ENCODE measurements around the gene SH3BGRL. TPM values are rescaled to one million over a fixed set of nuclear protein-coding genes. Genes with fewer than 3 reads are reported as not detected.
"Not testable (repeated sequence)": the region's sequence is repeated elsewhere in the genome, so short reads cannot be mapped to it uniquely, and the experiment has no call there.

Gene SH3BGRL
- total RNA-seq, 1 experiment from 2014 or later: 26.4 TPM

DNA sequence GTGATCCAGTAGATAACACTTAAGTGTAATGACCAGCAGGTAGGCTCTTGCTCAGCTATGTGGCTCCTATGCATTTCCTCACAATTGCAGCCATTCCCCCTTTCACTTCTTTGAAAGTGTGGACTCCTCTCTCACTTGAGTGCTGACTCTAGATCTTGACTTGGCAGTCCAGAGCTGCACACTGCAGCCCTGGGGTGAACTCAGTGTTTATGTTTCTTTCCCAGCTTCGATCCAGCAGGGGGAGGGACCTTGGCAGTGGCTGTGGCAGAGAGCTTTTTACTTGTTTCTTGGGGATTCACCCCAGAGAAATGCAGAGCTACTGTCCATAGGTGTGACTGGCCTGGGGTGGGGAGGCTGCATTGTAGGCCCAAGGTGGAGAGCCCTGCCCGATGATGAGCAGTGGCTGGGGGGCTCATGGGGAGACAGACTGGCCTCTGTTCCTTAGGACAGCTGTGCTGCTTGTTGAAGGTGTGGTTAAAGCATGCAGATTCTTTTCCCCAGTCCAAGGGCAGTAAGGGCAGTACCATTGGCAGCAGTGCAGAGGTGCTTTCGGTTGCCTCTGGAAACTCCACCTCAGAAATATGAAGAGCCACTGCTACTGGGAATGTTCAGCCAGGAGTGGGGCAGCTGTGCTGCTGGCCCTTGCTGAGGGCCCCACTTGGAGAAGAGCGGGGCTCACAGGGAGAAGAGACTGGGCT is 134.7 kb downstream of the SH3BGRL start:
- no peak for ATAC-seq
- H3K27me3 ChIP-seq (ENCODE audit: low read length): no peaks in the 10 kb centered on the region

GRCh38 chrX:81337805-81338204 is 135.9 kb downstream of the SH3BGRL start:
- Histone ChIP-seq H3K27me3 (ENCODE audit: low read length) (no peaks in the 10 kb centered on the region), H3K4me3 (ENCODE audit: low read length) (no peak overlapping the region), H3K4me1 (ENCODE audit: insufficient read depth, low read length) (no peaks in the 10 kb centered on the region), H3F3A (ENCODE audit: low read length, unreplicated experiment) (no peaks in the 10 kb centered on the region), H3K9me3 (ENCODE audit: low read length) (no peaks in the 10 kb centered on the region), H2AFZ (ENCODE audit: low read length) (no peak overlapping the region), H3K27ac (ENCODE audit: low read length) (no peak overlapping the region), H3K9ac (ENCODE audit: low read length) (no peak overlapping the region), H3K79me2 (ENCODE audit: low read length) (no peaks in the 10 kb centered on the region), H4K20me1 (ENCODE audit: low read length) (no peaks in the 10 kb centered on the region), H3K9me2 (replicated peaks; ENCODE audit: low read length) (no peaks in the 10 kb centered on the region), H3K4me2 (ENCODE audit: low read length) (no peak overlapping the region), H3K36me3 (ENCODE audit: low read depth, low read length) (no peaks in the 10 kb centered on the region)
- ChIA-PET CTCF (no interaction called here), POLR2A (ENCODE audit: unreplicated experiment) (no interaction called here)
- no peak for ATAC-seq
- intact Hi-C loops (cut with micrococcal nuclease): no loop called here
- DNase-seq: no peak
- BruUV-seq (replicated peaks): no TSS peak
- no peak for TF ChIP-seq EZH2 (IDR thresholded peaks at IDR 0.05; ENCODE audit: low read length, unreplicated experiment)
- no peak for TF ChIP-seq CTCF (conservative IDR thresholded peaks at IDR 0.05; ENCODE audit: low read depth, low read length)
- no peak for TF ChIP-seq EZH2phosphoT487 (IDR thresholded peaks at IDR 0.05; ENCODE audit: borderline replicate concordance, low read length)

More for the DNA sequence above, 134.7 kb downstream of the SH3BGRL start:
- H3K4me3 ChIP-seq (ENCODE audit: low read length): no peak overlapping the region
- H3K9ac ChIP-seq (ENCODE audit: low read length): no peak overlapping the region
- no peaks in the 10 kb centered on the region for H4K20me1 ChIP-seq (ENCODE audit: low read length)
- TF ChIP-seq EZH2phosphoT487 (IDR thresholded peaks at IDR 0.05; ENCODE audit: borderline replicate concordance, low read length): no peak
- no peak for TF ChIP-seq CTCF (conservative IDR thresholded peaks at IDR 0.05; ENCODE audit: low read depth, low read length)
- TF ChIP-seq EZH2 (IDR thresholded peaks at IDR 0.05; ENCODE audit: low read length, unreplicated experiment): no peak
- no peaks in the 10 kb centered on the region for H3K36me3 ChIP-seq (ENCODE audit: low read depth, low read length)
- H2AFZ ChIP-seq (ENCODE audit: low read length): no peak overlapping the region
- POLR2A ChIA-PET (ENCODE audit: unreplicated experiment): no interaction called here
- CTCF ChIA-PET: no interaction called here
- H3K9me3 ChIP-seq (ENCODE audit: low read length): no peaks in the 10 kb centered on the region
- no peaks in the 10 kb centered on the region for H3K79me2 ChIP-seq (ENCODE audit: low read length)
- no peak overlapping the region for H3K27ac ChIP-seq (ENCODE audit: low read length)
- no peaks in the 10 kb centered on the region for H3K9me2 ChIP-seq (replicated peaks; ENCODE audit: low read length)
- intact Hi-C loops (cut with micrococcal nuclease): no loop called here
- no peak for DNase-seq
- no peaks in the 10 kb centered on the region for H3F3A ChIP-seq (ENCODE audit: low read length, unreplicated experiment)
- no peaks in the 10 kb centered on the region for H3K4me1 ChIP-seq (ENCODE audit: insufficient read depth, low read length)
- no peak overlapping the region for H3K4me2 ChIP-seq (ENCODE audit: low read length)
- BruUV-seq (replicated peaks): no TSS peak

- Histone ChIP-seq H3F3A (ENCODE audit: low read length, unreplicated experiment) (no peaks in the 10 kb centered on the region), H3K27ac (ENCODE audit: low read length) (no peak overlapping the region), H4K20me1 (ENCODE audit: low read length) (no peaks in the 10 kb centered on the region), H3K4me2 (ENCODE audit: low read length) (no peak overlapping the region), H3K9ac (ENCODE audit: low read length) (no peak overlapping the region), H3K79me2 (ENCODE audit: low read length) (no peaks in the 10 kb centered on the region), H3K9me2 (replicated peaks; ENCODE audit: low read length) (no peaks in the 10 kb centered on the region), H3K4me3 (ENCODE audit: low read length) (no peak overlapping the region), H3K36me3 (ENCODE audit: low read depth, low read length) (no peaks in the 10 kb centered on the region), H3K27me3 (ENCODE audit: low read length) (no peaks in the 10 kb centered on the region), H2AFZ (ENCODE audit: low read length) (no peak overlapping the region), H3K9me3 (ENCODE audit: low read length) (no peaks in the 10 kb centered on the region), H3K4me1 (ENCODE audit: insufficient read depth, low read length) (no peaks in the 10 kb centered on the region)
- no TSS peak for BruUV-seq (replicated peaks)
- ATAC-seq (no peak), DNase-seq (no peak)
- POLR2A ChIA-PET (ENCODE audit: unreplicated experiment): no interaction called here
- TF ChIP-seq EZH2 (IDR thresholded peaks at IDR 0.05; ENCODE audit: low read length, unreplicated experiment) (no peak), CTCF (conservative IDR thresholded peaks at IDR 0.05; ENCODE audit: low read depth, low read length) (no peak), EZH2phosphoT487 (IDR thresholded peaks at IDR 0.05; ENCODE audit: borderline replicate concordance, low read length) (no peak)
- intact Hi-C loops (cut with micrococcal nuclease): no loop called here
- CTCF ChIA-PET: no interaction called here
These were observed 137.0 kb downstream of the SH3BGRL start for GRCh38 chrX:81338924-81339323.

DNA sequence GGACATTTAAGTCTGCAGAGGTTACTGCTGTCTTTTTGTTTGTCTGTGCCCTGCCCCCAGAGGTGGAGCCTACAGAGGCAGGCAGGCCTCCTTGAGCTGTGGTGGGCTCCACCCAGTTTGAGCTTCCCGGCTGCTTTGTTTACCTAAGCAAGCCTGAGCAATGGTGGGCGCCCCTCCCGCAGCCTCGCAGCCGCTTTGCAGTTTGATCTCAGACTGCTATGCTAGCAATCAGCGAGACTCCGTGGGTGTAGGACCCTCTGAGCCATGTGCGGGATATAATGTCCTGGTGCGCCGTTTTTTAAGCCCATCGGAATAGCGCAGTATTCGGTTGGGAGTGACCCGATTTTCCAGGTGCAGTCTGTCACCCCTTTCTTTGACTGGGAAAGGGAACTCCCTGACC is 143.4 kb downstream of the SH3BGRL start:
- ATAC-seq: not testable (repeated sequence)

More for the DNA sequence above, 143.4 kb downstream of the SH3BGRL start:
- H3K4me3 ChIP-seq (ENCODE audit: low read length); CTCF ChIA-PET; H3K36me3 ChIP-seq (ENCODE audit: low read depth, low read length); H2AFZ ChIP-seq (ENCODE audit: low read length); H3K9me2 ChIP-seq (replicated peaks; ENCODE audit: low read length); H3K4me2 ChIP-seq (ENCODE audit: low read length); H3K27ac ChIP-seq (ENCODE audit: low read length); BruUV-seq (replicated peaks); POLR2A ChIA-PET (ENCODE audit: unreplicated experiment); H3K27me3 ChIP-seq (ENCODE audit: low read length); H3K9me3 ChIP-seq (ENCODE audit: low read length); H3K4me1 ChIP-seq (ENCODE audit: insufficient read depth, low read length); DNase-seq; intact Hi-C loops (cut with micrococcal nuclease); H3K9ac ChIP-seq (ENCODE audit: low read length); H4K20me1 ChIP-seq (ENCODE audit: low read length); H3F3A ChIP-seq (ENCODE audit: low read length, unreplicated experiment); H3K79me2 ChIP-seq (ENCODE audit: low read length): not testable (repeated sequence)
